GM19438 (cell line): ENCODE results near the gene ATRNL1.
"Not testable (repeated sequence)": the region's sequence is repeated elsewhere in the genome, so short reads cannot be mapped to it uniquely, and the experiment has no call there.

Experiments
- ATAC-seq: cut with Tn5 transposase; IDR thresholded peaks from one replicate; pipeline ENCODE4 v1.9.1; 2021; ENCODE audit warnings: low read depth; ENCODE audit not compliant: unreplicated experiment

ATRNL1 gene

GRCh38 chr10:115827231-115828009, 734.3 kb downstream of the ATRNL1 start:
- ATAC-seq, result no peak

- ATAC-seq, result not testable (repeated sequence)
Measured at GRCh38 chr10:115828182-115828581, 735.0 kb downstream of the ATRNL1 start.

- ATAC-seq, result no peak
Measured at GRCh38 chr10:115829521-115830205, 736.5 kb downstream of the ATRNL1 start.

GRCh38 chr10:115830265-115830970, 737.3 kb downstream of the ATRNL1 start:
- no peak for ATAC-seq

- no peak for ATAC-seq
Measured at GRCh38 chr10:115831016-115831415, 737.9 kb downstream of the ATRNL1 start.

GRCh38 chr10:115833119-115833518, 740.0 kb downstream of the ATRNL1 start:
- no peak for ATAC-seq

- no peak for ATAC-seq
Measured at GRCh38 chr10:115844591-115844990, 751.4 kb downstream of the ATRNL1 start.

GRCh38 chr10:115845921-115846320, 752.8 kb downstream of the ATRNL1 start:
- ATAC-seq, result no peak

- ATAC-seq, result no peak
Measured at GRCh38 chr10:115846528-115846927, 753.4 kb downstream of the ATRNL1 start.

GRCh38 chr10:115849197-115849596, 756.0 kb downstream of the ATRNL1 start:
- no peak for ATAC-seq

- no peak for ATAC-seq
Measured at GRCh38 chr10:115850666-115851065, 757.5 kb downstream of the ATRNL1 start.

GRCh38 chr10:115851695-115852094, 758.5 kb downstream of the ATRNL1 start:
- no peak for ATAC-seq

GRCh38 chr10:115854740-115855435, 761.7 kb downstream of the ATRNL1 start:
- no peak for ATAC-seq

GRCh38 chr10:115856580-115856979, 763.4 kb downstream of the ATRNL1 start:
- no peak for ATAC-seq

GRCh38 chr10:115857856-115858255, 764.7 kb downstream of the ATRNL1 start:
- no peak for ATAC-seq

GRCh38 chr10:115860182-115861107, 767.3 kb downstream of the ATRNL1 start:
- ATAC-seq, result no peak

- ATAC-seq, result no peak
Measured at GRCh38 chr10:115861455-115861854, 768.3 kb downstream of the ATRNL1 start.

GRCh38 chr10:115861864-115862263, 768.7 kb downstream of the ATRNL1 start:
- no peak for ATAC-seq

GRCh38 chr10:115866174-115866573, 773.0 kb downstream of the ATRNL1 start:
- ATAC-seq, result no peak

GRCh38 chr10:115866691-115867090, 773.5 kb downstream of the ATRNL1 start:
- no peak for ATAC-seq
